Mesenchymal stem cell (in vitro differentiated cells and primary cell): ENCODE measurements around the gene C6orf47.
A peak's percentile ranks its signal among the peaks of the same experiment; 100 is the strongest.

Experiments used
- DNase-seq: peaks from one replicate; pipeline ENCODE4 v3.0.0-alpha.2; 2013
- H2AFZ ChIP-seq: one replicate; pipeline ENCODE4 v1.6.1; 2013; ENCODE audit warnings: low read depth, mild to moderate bottlenecking, control low read depth, inconsistent platforms, low read length, moderate library complexity
- H2AK5ac ChIP-seq: 2 replicates; pipeline ENCODE4 v1.6.1; 2013; ENCODE audit warnings: low read length, moderate library complexity, mild to moderate bottlenecking, inconsistent platforms; ENCODE audit not compliant: severe bottlenecking
- H2BK120ac ChIP-seq: one replicate; pipeline ENCODE4 v1.6.1; 2013; ENCODE audit warnings: low read depth, mild to moderate bottlenecking, inconsistent platforms, low read length, moderate library complexity
- H2BK12ac ChIP-seq, 2 experiments: one replicate each; pipeline ENCODE4 v1.6.1; 2013; ENCODE audit warnings: inconsistent platforms in 2 of 2, low read length in 2 of 2, mild to moderate bottlenecking in 2 of 2, moderate library complexity in 2 of 2, control low read depth in 1 of 2
- H2BK15ac ChIP-seq: one replicate; pipeline ENCODE4 v1.6.1; 2013; ENCODE audit warnings: mild to moderate bottlenecking, low read depth, inconsistent platforms; ENCODE audit not compliant: poor library complexity, severe bottlenecking
- H2BK5ac ChIP-seq: 2 replicates; pipeline ENCODE4 v1.6.1; 2013; ENCODE audit warnings: low read depth, mild to moderate bottlenecking, low read length, control low read depth, inconsistent platforms; ENCODE audit not compliant: poor library complexity, severe bottlenecking
- H3K14ac ChIP-seq, 2 experiments: one replicate each; pipeline ENCODE4 v1.6.1; 2013; ENCODE audit warnings: inconsistent platforms in 2 of 2, low read length in 2 of 2, control low read depth in 1 of 2, mild to moderate bottlenecking in 1 of 2, moderate library complexity in 1 of 2
- H3K18ac ChIP-seq, 2 experiments: one replicate each; pipeline ENCODE4 v1.6.1; 2013; ENCODE audit warnings: inconsistent platforms in 2 of 2, low read length in 2 of 2, control low read depth in 1 of 2, low read depth in 1 of 2, mild to moderate bottlenecking in 1 of 2
- H3K23ac ChIP-seq, 2 experiments: one replicate each; pipeline ENCODE4 v1.6.1; 2013; ENCODE audit warnings: inconsistent platforms in 2 of 2, low read length in 2 of 2, mild to moderate bottlenecking in 2 of 2, moderate library complexity in 2 of 2, control low read depth in 1 of 2
- H3K27ac ChIP-seq: 2 replicates; pipeline ENCODE4 v1.5.1; 2013; ENCODE audit warnings: mild to moderate bottlenecking, moderate library complexity, low read length, control low read depth, inconsistent platforms; ENCODE audit not compliant: poor library complexity, severe bottlenecking
- H3K27me3 ChIP-seq, 2 experiments: 2 replicates each; pipeline versions ENCODE4 v1.6.1 to v1.7.0; 2013; ENCODE audit warnings: low read length in 2 of 2, mild to moderate bottlenecking in 2 of 2, moderate library complexity in 2 of 2, control low read depth in 1 of 2, inconsistent platforms in 1 of 2; ENCODE audit not compliant: control insufficient read depth in 1 of 2, insufficient read depth in 1 of 2
- H3K36me3 ChIP-seq, 2 experiments: 2 replicates each; pipeline versions ENCODE4 v1.6.1 to v1.7.0; 2013; ENCODE audit warnings: low read length in 2 of 2, control low read depth in 1 of 2, inconsistent platforms in 1 of 2, low read depth in 1 of 2, mild to moderate bottlenecking in 1 of 2; ENCODE audit not compliant: insufficient read depth in 2 of 2, control insufficient read depth in 1 of 2
- H3K4ac ChIP-seq, 2 experiments: one replicate each; pipeline ENCODE4 v1.6.1; 2013; ENCODE audit warnings: inconsistent platforms in 2 of 2, low read length in 2 of 2, mild to moderate bottlenecking in 2 of 2, moderate library complexity in 2 of 2, control low read depth in 1 of 2, low read depth in 1 of 2
- H3K4me1 ChIP-seq: 2 replicates; pipeline ENCODE4 v1.6.1; 2013; ENCODE audit warnings: low read depth, low read length, control low read depth; ENCODE audit not compliant: control insufficient read depth, insufficient read depth
- H3K4me2 ChIP-seq: 2 replicates; pipeline ENCODE4 v1.6.1; 2013; ENCODE audit warnings: low read length, mild to moderate bottlenecking, inconsistent platforms; ENCODE audit not compliant: poor library complexity, severe bottlenecking
- H3K4me3 ChIP-seq, 2 experiments: 2 replicates each; pipeline versions ENCODE4 v1.5.1 to v1.7.0; 2013; ENCODE audit warnings: low read length in 2 of 2, mild to moderate bottlenecking in 2 of 2, control low read depth in 1 of 2, low read depth in 1 of 2; ENCODE audit not compliant: insufficient read depth in 1 of 2
- H3K79me1 ChIP-seq: replicated peaks from 2 replicates; pipeline ENCODE4 v1.6.1; 2013; ENCODE audit warnings: mild to moderate bottlenecking, control low read depth, low read length, inconsistent platforms; ENCODE audit not compliant: poor library complexity, severe bottlenecking
- H3K9ac ChIP-seq: 2 replicates; pipeline ENCODE4 v1.7.0; 2013; ENCODE audit warnings: mild to moderate bottlenecking, low read length, moderate library complexity
- H3K9me3 ChIP-seq: 2 replicates; pipeline ENCODE4 v1.7.0; 2013; ENCODE audit warnings: mild to moderate bottlenecking, low read length; ENCODE audit not compliant: control insufficient read depth
- H4K8ac ChIP-seq: one replicate; pipeline ENCODE4 v1.6.1; 2013; ENCODE audit warnings: inconsistent platforms, mild to moderate bottlenecking, low read length, moderate library complexity
- H4K91ac ChIP-seq: one replicate; pipeline ENCODE4 v1.6.1; 2013; ENCODE audit warnings: mild to moderate bottlenecking, low read length, inconsistent platforms
- WGBS: methylation state at CpG from one replicate; pipeline ENCODE4 v1.1.7; 2013; ENCODE audit warnings: mixed read lengths; 5-methylcytosine and 5-hydroxymethylcytosine counted together

C6orf47 gene

DNA sequence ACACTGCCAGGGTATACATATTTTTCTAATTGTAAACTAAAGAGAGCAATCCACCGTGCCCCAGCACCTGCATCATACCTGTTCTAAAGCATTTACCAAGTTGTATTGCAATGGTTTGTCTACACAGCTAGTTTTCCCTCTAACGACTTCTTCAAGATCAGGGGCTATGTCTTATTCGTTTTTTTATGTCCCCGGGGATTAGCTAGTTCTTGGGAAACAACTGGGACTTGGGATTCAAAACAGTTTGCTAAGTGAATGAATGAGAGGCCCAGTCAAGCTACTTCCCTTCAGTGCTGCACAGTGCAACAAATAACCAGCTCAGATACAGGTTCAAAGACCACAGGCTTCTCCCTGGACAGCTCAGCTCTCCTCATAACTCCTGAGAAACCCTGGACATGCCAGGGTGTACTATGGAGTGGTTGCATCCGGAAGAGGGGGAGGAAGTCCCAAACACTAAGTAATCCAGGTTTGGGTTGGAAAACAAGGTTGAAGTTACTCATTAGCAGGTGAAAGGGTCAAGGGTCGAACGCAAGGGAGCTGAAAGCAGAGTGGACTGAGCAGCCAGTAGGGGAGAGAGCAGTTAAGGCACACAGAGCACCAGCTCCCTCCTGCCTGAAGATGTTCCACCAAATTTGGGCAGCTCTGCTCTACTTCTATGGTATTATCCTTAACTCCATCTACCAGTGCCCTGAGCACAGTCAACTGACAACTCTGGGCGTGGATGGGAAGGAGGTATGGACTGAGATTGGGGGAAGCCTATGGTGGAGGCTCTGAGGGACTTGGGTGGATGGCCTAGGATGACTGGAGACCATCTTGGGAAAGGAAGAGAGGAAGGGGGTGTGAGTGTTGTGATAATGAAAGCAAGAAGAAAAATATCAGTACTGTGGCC is 5.0 kb downstream of the C6orf47 start, which contains the start of gene APOM:
TSS of gene APOM (plus strand) at position 546 of the 889 bp plus-strand sequence. CDS start at position 619, 73 bp downstream.
- Histone ChIP-seq H2AK5ac (no peak within 1 kb of the TSS), H3K4ac (no peak within 1 kb of the TSS), H2BK15ac (no peak within 1 kb of the TSS), H3K4me2 (no peak within 1 kb of the TSS), H2BK5ac (no peak within 1 kb of the TSS), H3K9me3 (no peaks in the 10 kb centered on the region), H3K27me3 (no peaks in the 10 kb centered on the region), H4K8ac (no peak within 1 kb of the TSS), H2BK12ac (no peak within 1 kb of the TSS), H2AFZ (no peak within 1 kb of the TSS), H3K23ac (no peak within 1 kb of the TSS), H4K91ac (no peak within 1 kb of the TSS), H3K36me3 (peaks cover 17 to 38% of the 10 kb centered on the region in 2 experiments), H3K79me1 (peaks cover 13% of the 10 kb centered on the region), H3K18ac (no peak within 1 kb of the TSS), H3K4me3 (no peak within 1 kb of the TSS), H2BK120ac (no peak within 1 kb of the TSS), H3K9ac (no peak within 1 kb of the TSS), H3K27ac (no peak within 1 kb of the TSS), H3K14ac (no peak within 1 kb of the TSS), H3K4me1 (peaks cover 22% of the 10 kb centered on the region)
- WGBS: 93% methylated on average over 8 of the region's 8 CpGs
- no peak for DNase-seq

DNA sequence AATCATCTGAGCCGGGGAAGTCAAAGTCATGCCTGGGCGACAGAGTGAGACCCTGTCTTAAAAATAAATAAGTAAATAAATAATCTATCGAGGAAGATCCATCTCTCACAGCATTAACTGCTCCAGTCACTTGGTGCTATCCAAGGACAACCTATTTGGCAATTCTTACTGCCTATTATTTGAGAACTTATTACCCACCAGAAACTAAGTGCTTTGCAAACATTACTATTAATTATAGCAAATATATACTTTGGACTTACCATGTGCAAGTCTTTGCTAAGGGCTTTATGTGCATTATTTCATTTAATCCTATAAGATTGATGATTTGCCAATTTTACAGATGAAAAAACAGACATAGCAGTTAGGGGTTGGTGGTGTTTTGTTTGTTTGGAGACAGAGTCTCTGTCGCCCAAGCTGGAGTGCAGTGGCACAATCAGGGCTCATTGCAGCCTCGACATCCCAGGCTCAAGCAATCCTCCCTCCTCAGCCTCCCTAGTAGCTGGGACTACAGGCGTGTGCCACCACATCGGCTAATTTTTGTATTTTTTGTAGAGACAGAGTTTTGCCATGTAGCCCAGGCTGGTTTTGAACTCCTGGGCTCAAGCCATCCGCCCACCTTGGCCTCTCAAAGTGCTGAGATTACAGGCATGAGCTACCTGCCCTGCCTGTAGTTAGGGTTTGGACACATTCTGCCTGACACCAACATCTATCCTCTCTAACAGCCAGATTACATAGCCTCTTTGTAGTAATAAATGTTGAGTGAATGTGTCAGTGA is 5.8 kb downstream of the C6orf47 start:
- no peak overlapping the region for H4K91ac ChIP-seq
- H2BK120ac ChIP-seq: no peak overlapping the region
- no peak overlapping the region for H3K23ac ChIP-seq
- H3K27ac ChIP-seq: no peak overlapping the region
- H3K27me3 ChIP-seq: no peaks in the 10 kb centered on the region
- no peak overlapping the region for H3K9ac ChIP-seq
- no peaks in the 10 kb centered on the region for H3K9me3 ChIP-seq
- no peak overlapping the region for H2BK5ac ChIP-seq
- WGBS: 98% methylated on average over 6 of the region's 8 CpGs
- peaks cover 22% of the 10 kb centered on the region for H3K4me1 ChIP-seq
- H4K8ac ChIP-seq: no peak overlapping the region
- no peak overlapping the region for H3K4ac ChIP-seq
- H3K18ac ChIP-seq: no peak overlapping the region
- H3K36me3 ChIP-seq: peaks cover 17 to 40% of the 10 kb centered on the region in 2 experiments
- H2AFZ ChIP-seq: no peak overlapping the region
- DNase-seq: no peak
- no peak overlapping the region for H3K14ac ChIP-seq
- H3K4me2 ChIP-seq: no peak overlapping the region
- H2AK5ac ChIP-seq: no peak overlapping the region
- no peak overlapping the region for H2BK12ac ChIP-seq
- peaks cover 12% of the 10 kb centered on the region for H3K79me1 ChIP-seq
- H3K4me3 ChIP-seq: no peak overlapping the region
- H2BK15ac ChIP-seq: no peak overlapping the region

DNA sequence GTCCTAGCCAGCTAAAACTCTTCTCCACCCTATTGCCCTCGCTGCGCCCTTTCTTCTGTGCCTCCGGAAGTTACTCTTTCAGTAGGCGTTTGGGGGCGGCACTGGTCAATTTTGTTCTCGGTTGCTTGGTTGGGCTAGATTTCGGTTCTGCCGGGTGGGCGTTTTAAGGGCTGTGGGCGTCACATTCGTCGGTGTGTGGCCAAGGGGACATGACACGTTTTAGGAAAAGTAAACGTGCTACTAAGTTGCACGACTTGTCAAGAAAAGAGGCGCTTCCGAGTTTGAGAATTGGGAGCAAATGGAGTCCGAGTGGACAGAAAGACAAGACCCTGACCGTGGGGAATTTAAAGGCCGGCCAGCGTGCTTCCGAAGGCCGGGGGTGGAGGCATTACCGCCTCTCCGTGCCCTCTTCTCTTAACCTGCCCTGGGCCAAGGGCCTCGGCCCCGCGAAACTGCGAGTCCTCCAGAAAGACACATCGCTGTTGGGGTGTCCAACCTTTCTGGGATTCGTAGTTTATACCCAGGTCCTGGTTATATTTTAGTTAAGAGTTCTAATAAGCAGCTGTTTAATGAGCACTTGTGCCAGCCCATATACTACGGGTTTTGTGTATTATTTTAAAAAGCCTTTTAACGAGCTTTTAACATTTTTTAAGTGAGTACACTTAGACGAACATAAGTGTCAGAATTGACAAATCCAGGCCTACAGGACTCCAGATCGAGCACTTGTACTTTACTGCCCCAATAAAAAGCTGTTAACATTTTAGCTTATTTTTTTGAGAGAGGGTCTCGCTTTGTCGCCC is 7.5 kb downstream of the C6orf47 start:
- peak overlapping the region in 1 of 2 experiments; percentile 65 for H2BK12ac ChIP-seq
- H3K9me3 ChIP-seq: no peaks in the 10 kb centered on the region
- no peaks in the 10 kb centered on the region for H3K27me3 ChIP-seq
- DNase-seq: peak; percentile 96
- H3K36me3 ChIP-seq: peaks cover 24 to 52% of the 10 kb centered on the region in 2 experiments
- peak overlapping the region; percentile 54 to 94 for H3K4ac ChIP-seq
- WGBS: 14% methylated on average over 32 of the region's 37 CpGs
- H3K18ac ChIP-seq: peak overlapping the region; percentile 65 to 98
- H3K27ac ChIP-seq: peak overlapping the region; percentile 93
- peak overlapping the region in 1 of 2 experiments; percentile 86 for H3K14ac ChIP-seq
- H3K9ac ChIP-seq: peak overlapping the region; percentile 99
- peak overlapping the region; percentile 73 for H2AK5ac ChIP-seq
- peak overlapping the region; percentile 59 for H4K8ac ChIP-seq
- peak overlapping the region in 1 of 2 experiments; percentile 63 for H3K23ac ChIP-seq
- H3K79me1 ChIP-seq: peaks cover 21% of the 10 kb centered on the region
- H2AFZ ChIP-seq: no peak overlapping the region
- H3K4me1 ChIP-seq: peaks cover 12% of the 10 kb centered on the region
- H2BK5ac ChIP-seq: peak overlapping the region; percentile 50
- H4K91ac ChIP-seq: peak overlapping the region; percentile 61
- H2BK15ac ChIP-seq: peak overlapping the region; percentile 76
- H2BK120ac ChIP-seq: no peak overlapping the region
- peak overlapping the region; percentile 92 for H3K4me2 ChIP-seq
- H3K4me3 ChIP-seq: peak overlapping the region; percentile 62 to 88
